Brain microvascular endothelial cell (primary cell): ENCODE measurements around the gene EIF5.

Source experiments
- DNase-seq: peaks from one replicate; pipeline ENCODE4 v3.0.0-alpha.2; 2020
- H3K27ac ChIP-seq: fragments of 250-450 bp; sonication (Bioruptor Pico); 2 replicates; pipeline ENCODE4 v1.5.1; 2020; ENCODE audit warnings: mild to moderate bottlenecking, moderate library complexity
- H3K27me3 ChIP-seq: fragments of 250-450 bp; sonication (Bioruptor Pico); replicated peaks from 2 replicates; pipeline ENCODE4 v1.5.1; 2020; ENCODE audit warnings: mild to moderate bottlenecking
- H3K36me3 ChIP-seq: fragments of 250-450 bp; sonication (Bioruptor Pico); replicated peaks from 2 replicates; pipeline ENCODE4 v1.5.1; 2020; ENCODE audit warnings: mild to moderate bottlenecking
- H3K4me3 ChIP-seq: 2 replicates; pipeline ENCODE4 v1.5.1; 2011; ENCODE audit warnings: low read depth, mild to moderate bottlenecking, control low read depth, low read length, moderate library complexity
- CTCF ChIP-seq: IDR thresholded peaks from 2 replicates; pipeline ENCODE4 v1.5.1; 2011; ENCODE audit warnings: low read depth, mild to moderate bottlenecking, moderate library complexity, low read length, control low read depth, inconsistent platforms; ENCODE audit errors: missing control alignments
- in situ Hi-C: cut with HindIII; loops from 2 replicates; pipeline ENCODE4 v1.10.0; 2017; ENCODE audit warnings: low sequenced_read_pairs, low pct_ligation_motif_present

EIF5 gene

GRCh38 chr14:103343905-103344797 lies 10.1 kb downstream of the EIF5 start:
- no peak for TF ChIP-seq CTCF
- peaks cover 54% of the 10 kb centered on the region for H3K36me3 ChIP-seq

DNA sequence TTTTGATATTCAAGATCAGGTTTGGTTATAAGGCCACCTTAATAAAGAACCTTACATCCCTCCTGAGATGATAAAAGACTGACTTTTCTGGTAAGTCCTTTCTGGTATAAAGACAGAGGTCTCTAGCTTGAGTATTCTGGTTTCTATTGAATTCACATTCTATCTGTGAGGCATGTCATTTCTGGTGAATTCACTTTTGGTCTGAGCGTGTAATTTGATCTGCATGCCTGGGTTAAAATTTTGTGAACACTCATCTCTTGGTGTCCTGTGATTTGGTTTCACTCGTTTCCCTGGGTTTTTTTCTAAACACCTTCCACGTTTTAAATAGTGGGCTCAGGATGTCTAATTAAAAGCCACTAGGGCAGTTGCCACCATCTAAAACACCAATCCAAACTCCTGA lies 12.2 kb downstream of the EIF5 start:
- in situ Hi-C loops, result no loop called here
- DNase-seq, result no peak
- no peak for TF ChIP-seq CTCF

More at GRCh38 chr14:103343905-103344797, 10.1 kb downstream of the EIF5 start:
- no peak for DNase-seq
- Histone ChIP-seq H3K27ac (no peak overlapping the region), H3K4me3 (no peak overlapping the region), H3K27me3 (no peaks in the 10 kb centered on the region)
- in situ Hi-C loops, result no loop called here

DNA sequence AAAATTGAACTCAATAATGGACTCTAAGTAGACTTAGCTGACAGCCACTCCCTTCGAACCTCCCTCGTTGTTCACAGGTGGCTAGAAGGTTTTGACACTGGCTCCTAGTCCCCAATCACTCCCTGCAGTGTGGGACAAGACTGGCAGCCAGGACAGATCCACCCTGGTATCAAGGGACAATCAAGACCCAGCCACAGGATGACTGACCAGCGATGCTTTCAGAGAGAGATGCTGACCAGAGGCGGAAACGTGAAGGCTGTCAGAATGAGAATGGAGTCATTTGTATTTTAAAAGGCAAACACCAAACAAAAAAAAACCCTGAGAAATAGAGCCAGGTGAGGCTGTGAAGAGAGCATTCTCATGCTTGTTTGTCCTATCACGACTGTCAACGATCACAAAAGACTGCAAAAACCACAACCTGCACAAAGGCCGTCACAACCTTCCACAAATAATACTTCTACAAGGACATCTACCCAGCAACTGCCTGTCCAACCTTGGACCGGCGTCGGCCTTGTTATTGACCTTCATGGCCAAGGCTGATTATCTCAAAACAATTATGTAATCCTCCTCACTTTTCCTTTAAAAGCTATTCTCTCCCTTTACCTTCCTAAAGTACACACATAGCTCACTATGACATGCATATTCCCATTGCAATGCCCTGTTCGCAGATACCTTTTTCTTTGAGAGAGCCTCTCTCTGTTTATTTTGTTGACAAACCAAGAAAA lies 13.2 kb downstream of the EIF5 start:
- Histone ChIP-seq H3K36me3 (peaks cover 26% of the 10 kb centered on the region), H3K4me3 (no peak overlapping the region), H3K27ac (no peak overlapping the region), H3K27me3 (no peaks in the 10 kb centered on the region)
- no peak for DNase-seq
- no peak for TF ChIP-seq CTCF
- in situ Hi-C loops, result no loop called here

More for the DNA sequence above, 12.2 kb downstream of the EIF5 start:
- Histone ChIP-seq H3K27me3 (no peaks in the 10 kb centered on the region), H3K27ac (no peak overlapping the region), H3K36me3 (peaks cover 32% of the 10 kb centered on the region), H3K4me3 (no peak overlapping the region)

DNA sequence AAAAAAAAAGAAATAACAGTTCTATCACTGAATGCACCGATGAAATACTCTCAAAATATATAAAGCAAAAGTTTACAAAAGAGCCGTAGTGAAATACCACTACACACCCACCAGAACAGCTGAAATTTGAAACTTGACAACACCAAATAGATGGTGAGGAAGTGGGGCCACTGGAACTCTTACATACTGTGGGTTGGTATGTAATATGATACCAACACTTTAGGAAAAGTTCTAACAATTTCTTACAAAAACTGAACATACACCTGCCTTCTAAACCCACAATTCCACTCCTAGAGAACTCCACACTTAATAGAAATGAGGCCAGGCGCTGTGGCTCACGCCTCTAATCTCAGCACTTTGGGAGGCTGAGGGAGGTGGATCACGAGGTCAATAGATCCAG lies 14.1 kb downstream of the EIF5 start:
- in situ Hi-C loops, result no loop called here
- no peak for DNase-seq
- no peak for TF ChIP-seq CTCF
- H3K4me3 ChIP-seq, result no peak overlapping the region
- peaks cover 17% of the 10 kb centered on the region for H3K36me3 ChIP-seq
- H3K27ac ChIP-seq, result no peak overlapping the region
- no peaks in the 10 kb centered on the region for H3K27me3 ChIP-seq

DNA sequence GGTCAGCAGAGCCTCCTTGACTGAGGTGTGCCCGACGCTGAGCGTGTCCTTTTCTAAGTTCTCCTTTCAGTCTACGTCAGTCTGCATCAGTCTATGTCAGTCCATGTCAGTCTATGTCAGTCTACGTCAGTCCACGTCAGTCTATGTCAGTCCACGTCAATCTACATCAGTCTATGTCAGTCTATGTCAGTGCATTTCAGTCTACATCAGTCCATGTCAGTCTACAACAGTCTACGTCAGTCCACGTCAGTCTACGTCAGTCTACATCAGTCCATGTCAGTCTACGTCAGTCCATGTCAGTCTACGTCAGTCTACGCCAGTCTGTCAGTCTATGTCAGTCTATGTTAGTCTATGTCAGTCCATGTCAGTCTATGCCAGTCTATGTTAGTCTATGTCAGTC lies 15.9 kb downstream of the EIF5 start:
- H3K27ac ChIP-seq, result no peak overlapping the region
- no peak for DNase-seq
- no peak for TF ChIP-seq CTCF
- in situ Hi-C loops, result no loop called here
- H3K4me3 ChIP-seq, result no peak overlapping the region
- no peaks in the 10 kb centered on the region for H3K36me3 ChIP-seq
- no peaks in the 10 kb centered on the region for H3K27me3 ChIP-seq
